HCT116 (cell line): ENCODE data around the gene TCF19. TPM values are rescaled to one million over a fixed set of nuclear protein-coding genes. Genes with fewer than 3 reads are reported as not detected.

ENCODE experiments used
- ATAC-seq: fragments of 200-7000 bp; cut with Tn5 transposase; 2 replicates; pipeline ENCODE4 v1.9.1; 2020; ENCODE audit warnings: mild to moderate bottlenecking, moderate library complexity
- BruUV-seq: library from RNA; stranded (reverse); fragments of 400-500 nt; replicated peaks from 2 replicates; lab custom pipeline; 2021; lab: Mats Ljungman, UMichigan
- CTCF ChIA-PET: fragments of 300-600 bp; sonication (Branson Sonifier 250); formaldehyde crosslinking; loops from one replicate; lab custom pipeline; 2021; ENCODE audit warnings: antibody characterized with exemption; lab: Charles Lee
- POLR2A ChIA-PET: fragments of 300-600, 350-600 bp; sonication (Branson Sonifier 250); formaldehyde crosslinking; loops from one replicate; lab custom pipeline; 2021; ENCODE audit warnings: antibody characterized with exemption; lab: Charles Lee
- RAD21 ChIA-PET, 2 experiments: fragments of 300-600 bp; sonication (Branson Sonifier 250); formaldehyde crosslinking; loops; one replicate each; lab custom pipeline; 2023; ENCODE audit warnings: low total read pairs in 2 of 2; ENCODE audit not compliant: uncharacterized antibody in 2 of 2, unreplicated experiment in 2 of 2, low non-redundant PET in 1 of 2; lab: Charles Lee
- DNase-seq: peaks from one replicate; pipeline ENCODE4 v3.0.0-alpha.2; 2010; ENCODE audit warnings: low read depth, low spot score
- H2AFZ ChIP-seq: fragments of 200-600 bp; shearing (Covaris generic), sonication (generic); 2 replicates; pipeline ENCODE4 v1.6.1; 2017; ENCODE audit warnings: low read depth, mixed run types, mixed read lengths, antibody characterized with exemption, low read length; ENCODE audit not compliant: poor library complexity, severe bottlenecking
- H3K27ac ChIP-seq: 2 replicates; pipeline ENCODE4 v1.5.1; 2012; ENCODE audit warnings: low read depth, low read length
- H3K27me3 ChIP-seq: fragments of 200-600 bp; sonication (generic); 2 replicates; pipeline ENCODE4 v1.6.1; 2016; ENCODE audit warnings: mixed run types, low read length, mixed read lengths; ENCODE audit not compliant: insufficient read depth
- H3K36me3 ChIP-seq, 2 experiments: fragments of 200-500 bp in 1 of 2; fragments of 200-600 bp in 1 of 2; sonication (Bioruptor generic) in 1 of 2; sonication (generic) in 1 of 2; 2 replicates each; pipeline versions ENCODE4 v1.5.1 to v1.6.1; 2014 to 2016; ENCODE audit warnings: low read length in 2 of 2, inconsistent platforms in 1 of 2, mixed read lengths in 1 of 2, mixed run types in 1 of 2; ENCODE audit not compliant: insufficient read depth in 2 of 2, control insufficient read depth in 1 of 2
- H3K4me1 ChIP-seq, 2 experiments: fragments of 200-600 bp in 1 of 2; sonication (generic) in 1 of 2; 2 replicates each; pipeline versions ENCODE4 v1.5.1 to v1.6.1; 2012 to 2017; ENCODE audit warnings: low read length in 2 of 2, inconsistent platforms in 1 of 2, mild to moderate bottlenecking in 1 of 2, mixed read lengths in 1 of 2, mixed run types in 1 of 2, moderate library complexity in 1 of 2; ENCODE audit not compliant: insufficient read depth in 2 of 2, control insufficient read depth in 1 of 2
- H3K4me2 ChIP-seq: fragments of 200-600 bp; sonication (generic); 2 replicates; pipeline ENCODE4 v1.6.1; 2017; ENCODE audit warnings: mixed run types, low read length, mixed read lengths
- H3K4me3 ChIP-seq, 2 experiments: fragments of 200-600 bp in 1 of 2; sonication (generic) in 1 of 2; replicated peaks in 1 of 2; 2 replicates each; pipeline ENCODE4 v1.5.1; 2011 to 2016; ENCODE audit warnings: low read length in 2 of 2, control low read depth in 1 of 2, low read depth in 1 of 2, mild to moderate bottlenecking in 1 of 2, mixed read lengths in 1 of 2, mixed run types in 1 of 2
- H3K79me2 ChIP-seq: fragments of 200-600 bp; sonication (generic); 2 replicates; pipeline ENCODE4 v1.6.1; 2017; ENCODE audit warnings: mild to moderate bottlenecking, mixed run types, low read length, moderate library complexity, mixed read lengths; ENCODE audit not compliant: insufficient read depth
- H3K9ac ChIP-seq: fragments of 200-600 bp; sonication (generic); 2 replicates; pipeline ENCODE4 v1.6.1; 2016; ENCODE audit warnings: low read length, mixed read lengths
- H3K9me2 ChIP-seq: fragments of 200-600 bp; sonication (generic), shearing (Covaris generic); 2 replicates; pipeline ENCODE4 v1.6.1; 2017; ENCODE audit warnings: mixed run types, mild to moderate bottlenecking, moderate library complexity; ENCODE audit not compliant: insufficient read depth
- H3K9me3 ChIP-seq, 2 experiments: fragments of 200-500 bp in 1 of 2; fragments of 200-600 bp in 1 of 2; sonication (Bioruptor generic) in 1 of 2; sonication (generic) in 1 of 2; 2 replicates each; pipeline ENCODE4 v1.6.1; 2014 to 2017; ENCODE audit warnings: low read length in 2 of 2, mixed read lengths in 2 of 2, inconsistent platforms in 1 of 2, low read depth in 1 of 2, mild to moderate bottlenecking in 1 of 2, mixed run types in 1 of 2, moderate library complexity in 1 of 2; ENCODE audit not compliant: control insufficient read depth in 1 of 2, insufficient read depth in 1 of 2
- H4K20me1 ChIP-seq: fragments of 200-600 bp; sonication (generic), shearing (Covaris generic); 2 replicates; pipeline ENCODE4 v1.6.1; 2017; ENCODE audit warnings: mixed run types, mild to moderate bottlenecking, moderate library complexity; ENCODE audit not compliant: insufficient read depth
- CBX3 ChIP-seq: IDR thresholded peaks from 2 replicates; pipeline ENCODE4 v1.6.1; 2012; ENCODE audit warnings: low read depth
- CTCF ChIP-seq, 3 experiments: fragments of 200-600 bp in 1 of 3; sonication (generic) in 1 of 3; IDR thresholded peaks in 2 of 3; conservative IDR thresholded peaks in 1 of 3; 2 replicates each; pipeline ENCODE4 v1.5.1; 2012 to 2017; ENCODE audit warnings: low read depth in 2 of 3, low read length in 2 of 3, antibody characterized with exemption in 1 of 3, borderline replicate concordance in 1 of 3, control low read depth in 1 of 3, mild to moderate bottlenecking in 1 of 3, mixed read lengths in 1 of 3, mixed run types in 1 of 3, moderate library complexity in 1 of 3; ENCODE audit not compliant: insufficient read depth in 1 of 3
- ELF1 ChIP-seq: IDR thresholded peaks from 2 replicates; pipeline ENCODE4 v1.6.1; 2012; ENCODE audit warnings: low read depth, borderline replicate concordance
- EZH2 ChIP-seq: fragments of 200-600 bp; sonication (generic); IDR thresholded peaks from 2 replicates; pipeline ENCODE4 v1.6.1; 2017; ENCODE audit warnings: antibody characterized with exemption, mixed run types
- EZH2phosphoT487 ChIP-seq: fragments of 200-600 bp; IDR thresholded peaks from 2 replicates; pipeline ENCODE4 v1.6.1; 2018; ENCODE audit warnings: antibody characterized with exemption, borderline replicate concordance
- FOSL1 ChIP-seq: IDR thresholded peaks from 2 replicates; pipeline ENCODE4 v1.6.1; 2012; ENCODE audit warnings: low read depth
- JUND ChIP-seq: IDR thresholded peaks from 2 replicates; pipeline ENCODE4 v1.6.1; 2012
- MAX ChIP-seq: IDR thresholded peaks from 2 replicates; pipeline ENCODE4 v1.6.1; 2012
- POLR2A ChIP-seq: IDR thresholded peaks from 2 replicates; pipeline ENCODE4 v1.7.0; 2011; ENCODE audit warnings: borderline replicate concordance; ENCODE audit not compliant: insufficient read depth, insufficient read length; ENCODE audit errors: extremely low read depth
- POLR2AphosphoS5 ChIP-seq: IDR thresholded peaks from 2 replicates; pipeline ENCODE4 v1.6.1; 2011; ENCODE audit warnings: mild to moderate bottlenecking, low read depth, low read length, moderate library complexity
- SIN3A ChIP-seq: IDR thresholded peaks from 2 replicates; pipeline ENCODE4 v1.6.1; 2012; ENCODE audit warnings: low read depth
- SP1 ChIP-seq: IDR thresholded peaks from 2 replicates; pipeline ENCODE4 v1.6.1; 2012; ENCODE audit warnings: low read depth
- SRF ChIP-seq: IDR thresholded peaks from 2 replicates; pipeline ENCODE4 v1.6.1; 2012; ENCODE audit warnings: low read depth
- TCF7L2 ChIP-seq: IDR thresholded peaks from 2 replicates; pipeline ENCODE4 v1.7.0; 2011; ENCODE audit warnings: borderline replicate concordance, inconsistent platforms; ENCODE audit not compliant: insufficient read depth, insufficient read length; ENCODE audit errors: extremely low read depth
- YY1 ChIP-seq: IDR thresholded peaks from 2 replicates; pipeline ENCODE4 v1.6.1; 2011; ENCODE audit warnings: low read length, low read depth, moderate library complexity, mild to moderate bottlenecking; ENCODE audit not compliant: insufficient replicate concordance; ENCODE audit errors: extremely low read depth
- ZFX ChIP-seq: fragments of 450-650 bp; IDR thresholded peaks from 2 replicates; pipeline ENCODE4 v1.6.1; 2017
- ZNF274 ChIP-seq: fragments of 200-500 bp; sonication (Bioruptor generic); IDR thresholded peaks from 2 replicates; pipeline ENCODE4 v1.6.1; 2014; ENCODE audit warnings: mild to moderate bottlenecking, low read depth, low read length, inconsistent platforms
- intact Hi-C: fragments of 100-400 bp; cut with micrococcal nuclease; formaldehyde crosslinking; loops from 2 replicates; pipeline ENCODE4 v1.10.0; 2022
- total RNA-seq: library from RNA; stranded (reverse); gene quantifications from one replicate; pipeline ENCODE4 v1.2.1, GENCODE V29; 2021; ENCODE audit not compliant: unreplicated experiment

The TCF19 gene
- total RNA-seq, 1 experiment from 2014 or later = 15.4 TPM

- no peak for TF ChIP-seq YY1
- TF ChIP-seq POLR2A = no peak
- no peak for TF ChIP-seq SIN3A
- TF ChIP-seq SRF = no peak
- TF ChIP-seq JUND = no peak
- TF ChIP-seq POLR2AphosphoS5 = no peak
- TF ChIP-seq ELF1 = no peak
- no peak for TF ChIP-seq MAX
- no peak for TF ChIP-seq CTCF (IDR thresholded peaks at IDR 0.05 in 2 of 3, conservative IDR thresholded peaks at IDR 0.05 in 1 of 3; ENCODE audit: borderline replicate concordance in 1 of 3, insufficient read depth in 1 of 3, low read depth in 2 of 3, low read length in 2 of 3)
- no peak for TF ChIP-seq FOSL1
- no peak for TF ChIP-seq EZH2
- TF ChIP-seq SP1 = no peak
- TF ChIP-seq CBX3 = no peak
- TF ChIP-seq EZH2phosphoT487 = no peak
- no peak for TF ChIP-seq ZNF274
- TF ChIP-seq TCF7L2 = no peak
- no peak for TF ChIP-seq ZFX
- Histone ChIP-seq H3K9ac (no peak overlapping the region), H3K4me3 (no peak overlapping the region), H3K27ac (no peak overlapping the region), H3K27me3 (no peaks in the 10 kb centered on the region), H3K4me2 (no peak overlapping the region), H3K4me1 (peaks cover 0 to 7% of the 10 kb centered on the region in 2 experiments; a peak in 2 of 4 replicates), H3K9me3 (no peaks in the 10 kb centered on the region), H3K9me2 (no peaks in the 10 kb centered on the region), H3K79me2 (no peaks in the 10 kb centered on the region), H2AFZ (no peak overlapping the region), H3K36me3 (no peaks in the 10 kb centered on the region), H4K20me1 (no peaks in the 10 kb centered on the region)
- ChIA-PET RAD21 (no interaction called here), CTCF (interaction anchor here (0.9 to 1.3 kb wide), 2 partner anchors 8 to 17 kb away, joined by 4 read pairs; partner anchors contain the start of gene PSORS1C1), POLR2A (no interaction called here)
- ATAC-seq (no peak), DNase-seq (no peak)
- BruUV-seq = no TSS peak
- intact Hi-C loops = no loop called here
These were observed 26.8 kb upstream of the TCF19 start for GRCh38 chr6:31131595-31131994.
